Measurements from ENCODE around the gene PLEKHG4.

GRCh38 chr16:67257486-67258160 lies 21.7 kb upstream of the PLEKHG4 start:
- TF ChIP-seq YY1 (IDR thresholded peaks at IDR 0.05; ENCODE audit: insufficient read depth, insufficient read length) (no peak), ZNF274 (IDR thresholded peaks at IDR 0.05; ENCODE audit: low read depth, low read length) (no peak), SUZ12 (IDR thresholded peaks at IDR 0.05; ENCODE audit: extremely low read depth, insufficient read depth, insufficient read length) (no peak)

Measured in NT2/D1 (cell line).